ENCODE results near the gene ABCC6.
"Not testable (repeated sequence)": the region's sequence is repeated elsewhere in the genome, so short reads cannot be mapped to it uniquely, and the experiment has no call there.

DNA sequence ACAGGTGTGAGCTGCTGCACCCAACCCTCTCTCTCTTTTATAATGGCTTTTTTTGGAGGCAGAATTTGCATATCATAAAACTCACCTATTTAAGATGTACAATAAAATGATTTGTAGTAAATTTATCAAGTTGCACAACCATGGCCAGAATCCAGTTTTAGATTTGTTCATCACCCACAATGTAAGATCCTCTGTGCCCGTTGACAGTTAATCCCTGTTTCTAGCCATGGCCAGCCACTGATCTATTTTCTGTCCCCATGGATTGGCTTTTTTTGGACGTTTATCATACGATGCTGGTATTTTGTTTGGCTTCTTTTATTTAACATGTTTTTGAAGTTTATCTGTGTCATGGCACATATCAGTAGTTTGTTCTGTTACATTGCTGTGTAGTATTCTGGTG, 44.4 kb upstream of the ABCC6 start:
- TF ChIP-seq CTCF (conservative IDR thresholded peaks at IDR 0.05; ENCODE audit: low read depth, low read length); EZH2 (IDR thresholded peaks at IDR 0.05; ENCODE audit: low read length, unreplicated experiment); EZH2phosphoT487 (IDR thresholded peaks at IDR 0.05; ENCODE audit: borderline replicate concordance, low read length): not testable (repeated sequence)

Data from PC-3 (cell line).